Neural progenitor cell (in vitro differentiated cells): Measurements from ENCODE around the gene RNF213. TPM values are rescaled to one million over a fixed set of nuclear protein-coding genes. Genes with fewer than 3 reads are reported as not detected.

Experiments used
- DNase-seq: peaks from one replicate; pipeline ENCODE4 v3.0.0-alpha.2; 2016; ENCODE audit warnings: low spot score
- H2AFZ ChIP-seq: fragments of 200-600 bp; sonication (generic); replicated peaks from 2 replicates; pipeline ENCODE4 v1.6.1; 2016; ENCODE audit warnings: antibody characterized with exemption
- H3F3A ChIP-seq: fragments of 200-600 bp; sonication (generic); 2 replicates; pipeline ENCODE4 v1.6.1; 2016; ENCODE audit warnings: antibody characterized with exemption, low read depth
- H3K27ac ChIP-seq: fragments of 200-600 bp; sonication (generic); 2 replicates; pipeline ENCODE4 v1.5.1; 2016; ENCODE audit warnings: mild to moderate bottlenecking
- H3K27me3 ChIP-seq: fragments of 200-600 bp; sonication (generic); 2 replicates; pipeline ENCODE4 v1.6.1; 2016; ENCODE audit warnings: mild to moderate bottlenecking, moderate library complexity
- H3K36me3 ChIP-seq: fragments of 200-600 bp; sonication (generic); 2 replicates; pipeline ENCODE4 v1.5.1; 2016
- H3K4me1 ChIP-seq: fragments of 200-600 bp; sonication (generic); 2 replicates; pipeline ENCODE4 v1.6.1; 2016; ENCODE audit warnings: mixed run types
- H3K4me2 ChIP-seq: fragments of 200-600 bp; sonication (generic); 2 replicates; pipeline ENCODE4 v1.6.1; 2016
- H3K4me3 ChIP-seq: fragments of 200-600 bp; sonication (generic); 2 replicates; pipeline ENCODE4 v1.5.1; 2016
- H3K79me2 ChIP-seq: fragments of 200-600 bp; sonication (generic); 2 replicates; pipeline ENCODE4 v1.6.1; 2016; ENCODE audit warnings: low read depth
- H3K9ac ChIP-seq: fragments of 200-600 bp; sonication (generic); 2 replicates; pipeline ENCODE4 v1.6.1; 2016
- H3K9me3 ChIP-seq: fragments of 200-600 bp; sonication (generic); 2 replicates; pipeline ENCODE4 v1.5.1; 2016; ENCODE audit warnings: low read depth
- H4K20me1 ChIP-seq: fragments of 200-600 bp; sonication (generic); 2 replicates; pipeline ENCODE4 v1.6.1; 2016; ENCODE audit warnings: low read depth
- H3K27ac Mint-ChIP-seq: 3 replicates; pipeline ENCODE4 v1.8.0; 2021; ENCODE audit warnings: mixed read lengths
- H3K27me3 Mint-ChIP-seq: 2 replicates; pipeline ENCODE4 v1.8.0; 2022; ENCODE audit warnings: low read depth, mild to moderate bottlenecking, inconsistent platforms, moderate library complexity, mixed read lengths; ENCODE audit not compliant: insufficient read depth
- H3K36me3 Mint-ChIP-seq: 3 replicates; pipeline ENCODE4 v1.8.0; 2021; ENCODE audit warnings: mixed read lengths
- H3K4me1 Mint-ChIP-seq: 3 replicates; pipeline ENCODE4 v1.8.0; 2021; ENCODE audit warnings: mixed read lengths
- H3K4me3 Mint-ChIP-seq: 3 replicates; pipeline ENCODE4 v1.8.0; 2021; ENCODE audit warnings: mild to moderate bottlenecking, moderate library complexity, mixed read lengths
- H3K9me3 Mint-ChIP-seq: 3 replicates; pipeline ENCODE4 v1.8.0; 2020; ENCODE audit warnings: mixed read lengths
- CTCF ChIP-seq: fragments of 200-600 bp; sonication (generic); IDR thresholded peaks from 2 replicates; pipeline ENCODE4 v1.5.1; 2017; ENCODE audit warnings: antibody characterized with exemption, mild to moderate bottlenecking
- EZH2 ChIP-seq: fragments of 200-600 bp; sonication (generic); IDR thresholded peaks from 2 replicates; pipeline ENCODE4 v1.6.1; 2017; ENCODE audit warnings: antibody characterized with exemption, mild to moderate bottlenecking, moderate library complexity
- EZH2phosphoT487 ChIP-seq: fragments of 200-600 bp; sonication (generic); IDR thresholded peaks from 2 replicates; pipeline ENCODE4 v1.6.1; 2017; ENCODE audit warnings: antibody characterized with exemption
- total RNA-seq: library from RNA; depleted of rRNA; stranded (reverse); fragments of >200 nt; gene quantifications from 2 replicates; pipeline ENCODE4 v1.2.3, GENCODE V29; 2015; ENCODE audit warnings: low replicate concordance

The RNF213 gene
- total RNA-seq, 1 donor from 2014 or later, result 19.8 TPM

- Histone ChIP-seq H3K4me1 (no peaks in the 10 kb centered on the region), H3K9me3 (no peaks in the 10 kb centered on the region), H3K4me2 (no peak overlapping the region), H3F3A (no peaks in the 10 kb centered on the region), H3K27ac (no peak overlapping the region), H3K79me2 (no peaks in the 10 kb centered on the region), H2AFZ (no peak overlapping the region), H3K9ac (no peak overlapping the region), H3K4me3 (no peak overlapping the region), H3K36me3 (no peaks in the 10 kb centered on the region), H4K20me1 (no peaks in the 10 kb centered on the region), H3K27me3 (no peaks in the 10 kb centered on the region)
- no peak overlapping the region for H3K27ac Mint-ChIP-seq
- peaks cover 28% of the 10 kb centered on the region for H3K36me3 Mint-ChIP-seq
- no peak for TF ChIP-seq EZH2phosphoT487
- TF ChIP-seq CTCF, result no peak
- TF ChIP-seq EZH2, result no peak
- no peaks in the 10 kb centered on the region for H3K4me1 Mint-ChIP-seq
- H3K4me3 Mint-ChIP-seq, result no peak overlapping the region
- H3K27me3 Mint-ChIP-seq, result peaks cover 2% of the 10 kb centered on the region
- DNase-seq, result no peak
- H3K9me3 Mint-ChIP-seq, result no peaks in the 10 kb centered on the region
Observed at GRCh38 chr17:80352216-80352895, 91.7 kb downstream of the RNF213 start.

DNA sequence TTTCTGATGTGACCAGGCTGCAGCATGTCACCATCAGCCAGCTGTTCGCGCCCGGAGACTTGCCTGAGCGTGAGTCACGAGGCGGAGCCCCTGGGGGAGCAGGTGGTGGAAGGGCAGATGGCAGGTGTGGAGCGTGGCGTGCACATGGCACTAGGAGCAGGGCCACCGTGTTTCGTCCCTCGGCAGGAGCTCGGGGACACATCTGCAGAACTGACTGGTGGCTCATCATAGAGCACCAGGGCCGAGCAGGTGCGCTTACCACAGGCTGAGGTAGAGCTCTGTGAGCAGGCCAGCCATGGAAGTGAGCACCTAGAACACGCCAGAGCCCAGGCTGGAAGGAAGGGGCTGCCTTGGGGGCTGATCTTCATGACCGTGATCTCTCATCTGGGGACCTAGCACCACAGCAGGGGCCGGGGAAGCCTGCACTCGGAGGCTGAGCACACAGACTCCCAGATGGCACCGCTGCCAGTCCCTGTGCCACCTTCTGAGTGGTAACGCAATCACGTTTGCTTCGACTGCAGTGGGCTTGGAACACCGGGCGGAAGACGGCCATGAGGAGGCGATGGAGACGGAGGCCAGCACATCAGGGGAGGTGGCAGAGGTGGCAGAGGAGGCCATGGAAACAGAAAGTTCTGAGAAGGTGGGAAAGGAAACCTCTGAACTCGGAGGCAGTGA lies 92.5 kb downstream of the RNF213 start:
- Histone ChIP-seq H3K4me1 (no peaks in the 10 kb centered on the region), H4K20me1 (no peaks in the 10 kb centered on the region), H3K4me2 (no peak overlapping the region), H3K27me3 (no peaks in the 10 kb centered on the region), H3F3A (no peaks in the 10 kb centered on the region), H3K4me3 (no peak overlapping the region), H3K36me3 (no peaks in the 10 kb centered on the region), H2AFZ (no peak overlapping the region), H3K9ac (no peak overlapping the region), H3K27ac (no peak overlapping the region), H3K9me3 (no peaks in the 10 kb centered on the region), H3K79me2 (no peaks in the 10 kb centered on the region)
- Mint-ChIP-seq H3K27ac (no peak overlapping the region), H3K4me1 (no peaks in the 10 kb centered on the region), H3K9me3 (no peaks in the 10 kb centered on the region), H3K4me3 (no peak overlapping the region), H3K27me3 (peaks cover 6% of the 10 kb centered on the region), H3K36me3 (peaks cover 27% of the 10 kb centered on the region)
- TF ChIP-seq EZH2phosphoT487 (no peak), EZH2 (no peak), CTCF (no peak)
- DNase-seq, result no peak

DNA sequence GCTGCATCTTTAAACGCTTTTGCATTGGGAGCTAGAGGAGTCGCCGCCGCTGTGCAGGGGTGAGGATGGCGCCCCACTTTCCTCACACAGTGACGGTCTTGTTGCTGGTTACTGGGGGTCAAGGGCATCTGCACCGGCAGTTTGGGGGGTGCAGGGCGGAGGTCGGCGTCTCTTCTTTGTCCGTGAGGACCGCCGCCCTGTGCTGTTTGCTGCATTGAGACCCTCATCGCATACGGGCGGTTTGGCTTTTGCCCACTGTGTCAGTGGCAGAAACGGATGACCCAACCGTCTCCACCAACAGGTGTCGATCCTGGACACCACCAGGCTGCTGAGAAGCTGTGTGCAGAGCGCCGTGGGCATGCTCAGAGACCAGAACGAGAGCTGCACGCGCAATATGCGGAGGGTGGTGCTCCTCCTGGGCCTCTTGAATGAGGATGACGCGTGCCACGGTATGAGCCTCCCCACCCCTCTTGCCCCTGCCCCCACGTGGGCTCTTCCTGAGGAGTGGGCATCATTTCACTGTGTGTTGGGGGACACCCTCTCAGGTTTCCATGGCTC lies 93.1 kb downstream of the RNF213 start:
- Mint-ChIP-seq H3K4me3 (no peak overlapping the region), H3K27ac (no peak overlapping the region), H3K4me1 (no peaks in the 10 kb centered on the region), H3K27me3 (peaks cover 6% of the 10 kb centered on the region), H3K9me3 (no peaks in the 10 kb centered on the region), H3K36me3 (peaks cover 24% of the 10 kb centered on the region)
- no peak for DNase-seq
- no peaks in the 10 kb centered on the region for H3K36me3 ChIP-seq
- H3K4me3 ChIP-seq, result no peak overlapping the region
- no peak overlapping the region for H3K9ac ChIP-seq
- no peaks in the 10 kb centered on the region for H3K4me1 ChIP-seq
- no peaks in the 10 kb centered on the region for H3F3A ChIP-seq
- no peak overlapping the region for H3K27ac ChIP-seq
- no peaks in the 10 kb centered on the region for H3K27me3 ChIP-seq
- H4K20me1 ChIP-seq, result no peaks in the 10 kb centered on the region
- H3K79me2 ChIP-seq, result no peaks in the 10 kb centered on the region
- H3K4me2 ChIP-seq, result no peak overlapping the region
- TF ChIP-seq CTCF (no peak), EZH2phosphoT487 (no peak), EZH2 (no peak)
- no peaks in the 10 kb centered on the region for H3K9me3 ChIP-seq
- H2AFZ ChIP-seq, result no peak overlapping the region
